IPS-20b (cell line): ENCODE data around the gene TP73.

Experiments used
- H3K27ac ChIP-seq: one replicate; pipeline ENCODE4 v1.5.1; 2013; ENCODE audit warnings: low read length
- H3K27me3 ChIP-seq: 2 replicates; pipeline ENCODE4 v1.6.1; 2013; ENCODE audit warnings: mild to moderate bottlenecking, low read length, inconsistent platforms; ENCODE audit not compliant: insufficient read depth
- H3K36me3 ChIP-seq: 2 replicates; pipeline ENCODE4 v1.6.1; 2013; ENCODE audit warnings: low read depth, mild to moderate bottlenecking, inconsistent platforms, low read length, moderate library complexity; ENCODE audit not compliant: insufficient read depth
- H3K4me1 ChIP-seq: 2 replicates; pipeline ENCODE4 v1.6.1; 2013; ENCODE audit warnings: mild to moderate bottlenecking, control low read depth, inconsistent platforms, low read length, moderate library complexity; ENCODE audit not compliant: insufficient read depth
- H3K4me3 ChIP-seq: 2 replicates; pipeline ENCODE4 v1.5.1; 2013; ENCODE audit warnings: mild to moderate bottlenecking, low read length, inconsistent platforms
- H3K9ac ChIP-seq: 2 replicates; pipeline ENCODE4 v1.6.1; 2013; ENCODE audit warnings: low read depth, mild to moderate bottlenecking, inconsistent platforms, low read length, moderate library complexity
- H3K9me3 ChIP-seq: 2 replicates; pipeline ENCODE4 v1.6.1; 2013; ENCODE audit warnings: mild to moderate bottlenecking, low read depth, low read length, inconsistent platforms; ENCODE audit not compliant: insufficient read depth

Gene TP73

DNA sequence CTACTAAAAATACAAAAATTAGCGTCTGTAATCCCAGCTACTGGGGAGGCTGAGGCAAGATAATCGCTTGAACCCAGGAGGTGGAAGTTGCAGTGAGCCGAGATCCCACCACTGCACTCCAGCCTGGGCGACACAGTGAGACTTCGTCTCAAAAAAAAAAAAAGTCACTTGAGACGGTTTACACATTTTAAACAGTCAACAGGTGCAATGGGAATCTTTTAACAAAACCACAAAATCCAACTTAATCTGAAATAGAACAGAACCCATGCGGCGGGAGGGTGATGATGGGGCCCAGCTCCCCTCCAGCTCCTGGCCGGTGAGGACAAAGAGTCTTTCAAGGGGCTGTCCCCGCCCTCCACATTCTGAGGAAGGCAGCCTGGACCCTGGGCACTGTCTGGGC, 48.3 kb downstream of the TP73 start:
- no peak overlapping the region for H3K4me3 ChIP-seq
- no peak overlapping the region for H3K9ac ChIP-seq
- no peaks in the 10 kb centered on the region for H3K36me3 ChIP-seq
- H3K27me3 ChIP-seq: peaks cover 9% of the 10 kb centered on the region
- H3K4me1 ChIP-seq: no peaks in the 10 kb centered on the region; the same call in 1 of the 2 replicates
- H3K27ac ChIP-seq: no peak overlapping the region
- H3K9me3 ChIP-seq: no peaks in the 10 kb centered on the region

- Histone ChIP-seq H3K27ac (no peak overlapping the region), H3K27me3 (peaks cover 2% of the 10 kb centered on the region), H3K9ac (no peak overlapping the region), H3K36me3 (no peaks in the 10 kb centered on the region), H3K9me3 (no peaks in the 10 kb centered on the region), H3K4me3 (no peak overlapping the region), H3K4me1 (no peaks in the 10 kb centered on the region)
Measured at GRCh38 chr1:3702528-3702927, 50.2 kb downstream of the TP73 start.

DNA sequence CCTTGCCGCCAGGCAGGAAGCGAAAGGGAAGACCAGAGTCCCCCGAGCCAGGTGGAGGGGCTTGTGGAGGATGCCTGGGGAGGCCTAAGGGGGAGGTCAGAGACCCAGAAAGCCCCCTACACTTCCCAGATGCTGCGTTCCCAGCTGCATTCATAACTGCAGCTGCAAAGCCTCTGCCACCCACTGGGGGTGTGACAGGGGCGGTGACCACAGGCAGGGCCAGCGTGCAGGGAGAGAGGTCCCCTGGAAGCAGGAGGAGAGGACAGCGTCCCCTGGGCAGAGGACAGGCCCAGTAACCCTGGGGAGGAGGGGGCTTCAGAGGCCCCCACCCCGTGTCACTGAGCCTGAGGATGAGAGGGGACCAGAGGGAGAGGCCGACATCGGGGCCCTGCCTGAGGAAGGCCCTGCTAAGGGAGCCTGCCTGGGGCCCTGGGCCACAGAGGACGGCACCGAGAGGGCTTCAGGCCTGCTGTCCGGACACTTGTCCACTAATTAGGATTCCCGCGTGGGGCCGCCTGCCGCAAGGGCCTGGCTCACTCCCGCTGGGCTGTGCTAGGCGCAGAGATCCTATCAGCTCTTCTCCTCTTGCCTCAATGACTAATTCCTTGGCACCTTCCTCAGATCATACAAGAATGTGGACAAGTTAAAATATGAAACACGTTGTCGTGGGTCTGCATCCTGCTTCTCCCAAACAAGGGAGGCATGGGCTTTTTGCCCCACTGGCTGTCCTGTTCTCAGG, 50.8 kb downstream of the TP73 start:
- no peak overlapping the region for H3K27ac ChIP-seq
- H3K4me3 ChIP-seq: no peak overlapping the region
- no peak overlapping the region for H3K9ac ChIP-seq
- H3K4me1 ChIP-seq: peaks cover 4% of the 10 kb centered on the region; the same call in 1 of the 2 replicates
- no peaks in the 10 kb centered on the region for H3K9me3 ChIP-seq
- H3K27me3 ChIP-seq: peaks cover 8% of the 10 kb centered on the region
- no peaks in the 10 kb centered on the region for H3K36me3 ChIP-seq

DNA sequence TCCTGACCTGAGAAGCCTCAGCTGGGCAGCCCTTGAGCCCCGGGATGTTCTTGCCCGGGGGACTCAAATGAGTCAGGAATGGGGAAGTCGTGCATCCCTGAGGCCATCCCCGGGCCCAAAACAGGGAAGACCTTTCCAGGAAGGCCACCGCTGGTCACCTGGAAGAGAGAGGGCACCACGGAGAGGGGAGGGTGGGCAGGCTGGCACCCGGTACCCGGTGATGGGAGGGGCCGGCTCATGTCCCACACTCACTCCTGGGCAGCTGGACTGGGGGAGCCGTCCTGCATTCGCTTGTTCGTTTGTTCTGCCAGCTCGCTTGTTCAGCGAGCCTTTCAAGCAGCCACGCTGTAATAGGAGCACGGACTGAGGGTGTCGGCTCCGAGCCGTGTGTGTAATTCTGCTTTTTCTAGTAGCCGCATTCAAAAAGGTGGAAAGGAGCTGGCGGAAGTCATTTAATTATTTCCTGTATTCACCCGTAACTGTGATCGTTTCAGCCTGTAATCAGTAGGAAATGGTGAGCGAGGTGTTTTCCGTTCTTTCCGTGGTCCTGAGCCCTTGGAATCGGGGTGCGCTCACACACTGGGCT, 51.6 kb downstream of the TP73 start:
- H3K27ac ChIP-seq: no peak overlapping the region

GRCh38 chr1:3705341-3705950, 53.1 kb downstream of the TP73 start:
- H3K36me3 ChIP-seq: no peaks in the 10 kb centered on the region
- peaks cover 24% of the 10 kb centered on the region for H3K27me3 ChIP-seq
- H3K4me3 ChIP-seq: no peak overlapping the region
- no peak overlapping the region for H3K27ac ChIP-seq
- no peak overlapping the region for H3K9ac ChIP-seq
- peaks cover 7% of the 10 kb centered on the region; the same call in 1 of the 2 replicates for H3K4me1 ChIP-seq
- H3K9me3 ChIP-seq: no peaks in the 10 kb centered on the region

More for the DNA sequence above, 51.6 kb downstream of the TP73 start:
- H3K27me3 ChIP-seq: peaks cover 15% of the 10 kb centered on the region
- no peaks in the 10 kb centered on the region for H3K9me3 ChIP-seq
- peaks cover 7% of the 10 kb centered on the region; the same call in 1 of the 2 replicates for H3K4me1 ChIP-seq
- no peak overlapping the region for H3K9ac ChIP-seq
- no peak overlapping the region for H3K4me3 ChIP-seq
- no peaks in the 10 kb centered on the region for H3K36me3 ChIP-seq

GRCh38 chr1:3706651-3707297, 54.5 kb downstream of the TP73 start:
- Histone ChIP-seq H3K4me3 (no peak overlapping the region), H3K27ac (no peak overlapping the region), H3K4me1 (peaks cover 7% of the 10 kb centered on the region; the same call in 1 of the 2 replicates), H3K36me3 (no peaks in the 10 kb centered on the region), H3K27me3 (peaks cover 27% of the 10 kb centered on the region), H3K9ac (no peak overlapping the region), H3K9me3 (no peaks in the 10 kb centered on the region)

DNA sequence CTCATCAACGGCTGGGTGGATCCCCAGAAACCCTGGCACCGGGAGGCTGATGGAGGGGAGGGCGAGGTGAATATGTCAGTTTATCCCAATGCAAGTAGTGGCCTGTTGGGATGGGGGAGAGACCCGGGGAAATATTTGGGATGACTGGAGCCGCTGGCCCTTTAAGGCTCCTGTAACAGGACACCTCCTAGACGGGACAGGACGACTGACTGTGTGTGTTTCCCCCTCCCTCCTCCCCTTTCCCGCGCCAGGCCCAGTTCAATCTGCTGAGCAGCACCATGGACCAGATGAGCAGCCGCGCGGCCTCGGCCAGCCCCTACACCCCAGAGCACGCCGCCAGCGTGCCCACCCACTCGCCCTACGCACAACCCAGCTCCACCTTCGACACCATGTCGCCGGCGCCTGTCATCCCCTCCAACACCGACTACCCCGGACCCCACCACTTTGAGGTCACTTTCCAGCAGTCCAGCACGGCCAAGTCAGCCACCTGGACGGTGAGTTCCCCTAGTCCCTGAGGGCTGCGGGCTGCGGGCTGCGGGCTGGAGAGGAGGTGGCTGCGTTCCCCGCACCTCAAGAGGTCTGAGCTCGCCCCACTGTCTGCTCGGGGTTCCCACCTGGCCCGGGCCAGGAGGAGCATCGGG, 55.1 kb downstream of the TP73 start:
- no peak overlapping the region for H3K27ac ChIP-seq
- H3K4me1 ChIP-seq: peaks cover 7% of the 10 kb centered on the region; the same call in 1 of the 2 replicates
- H3K27me3 ChIP-seq: peaks cover 30% of the 10 kb centered on the region
- H3K9ac ChIP-seq: no peak overlapping the region
- no peaks in the 10 kb centered on the region for H3K36me3 ChIP-seq
- H3K4me3 ChIP-seq: peak overlapping the region; percentile 56; the same call in 1 of the 2 replicates
- no peaks in the 10 kb centered on the region for H3K9me3 ChIP-seq

DNA sequence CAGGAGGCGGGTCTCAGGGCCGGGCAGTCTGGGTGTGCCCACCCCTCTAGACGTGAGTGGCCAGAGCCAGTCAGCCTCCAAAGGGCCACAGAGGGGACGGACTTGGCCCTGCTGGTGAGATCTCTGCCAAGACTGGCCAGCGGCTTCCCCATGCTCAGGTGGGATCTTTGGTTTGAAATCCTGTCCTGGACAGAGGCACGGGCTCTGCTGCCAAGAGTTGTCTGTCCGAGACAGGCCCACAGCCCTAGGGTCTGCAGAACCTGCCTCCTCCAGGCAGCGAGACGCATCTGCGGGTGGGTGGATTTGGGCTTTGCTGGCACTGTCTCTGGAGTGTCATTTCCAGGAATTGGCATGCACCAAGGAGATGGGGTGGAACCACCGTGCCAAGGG, 55.6 kb downstream of the TP73 start:
- no peak overlapping the region for H3K9ac ChIP-seq
- H3K4me3 ChIP-seq: peak overlapping the region; percentile 56; the same call in 1 of the 2 replicates
- peaks cover 7% of the 10 kb centered on the region; the same call in 1 of the 2 replicates for H3K4me1 ChIP-seq
- no peak overlapping the region for H3K27ac ChIP-seq
- H3K9me3 ChIP-seq: no peaks in the 10 kb centered on the region
- H3K36me3 ChIP-seq: no peaks in the 10 kb centered on the region
- peaks cover 30% of the 10 kb centered on the region for H3K27me3 ChIP-seq

DNA sequence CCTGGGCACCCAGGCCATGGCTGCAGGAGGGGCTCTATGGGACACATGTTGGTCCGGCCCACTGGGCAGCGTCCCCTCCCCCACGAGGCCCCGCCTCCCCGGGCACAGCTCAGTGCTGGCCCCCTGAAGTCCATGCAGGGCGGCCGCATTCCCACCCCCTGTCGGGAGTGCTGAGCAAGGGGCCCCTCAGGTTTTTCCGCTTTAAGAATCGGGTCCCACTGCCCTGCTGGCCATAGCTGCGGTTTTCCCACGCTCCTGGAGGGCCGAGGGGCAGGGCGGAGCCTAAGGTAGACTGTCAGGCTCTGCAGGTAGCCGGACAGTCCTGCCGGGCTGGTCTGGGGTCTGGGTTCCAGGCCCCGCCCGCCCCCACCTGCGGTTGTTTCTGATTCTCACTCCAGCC, 56.5 kb downstream of the TP73 start:
- Histone ChIP-seq H3K9ac (no peak overlapping the region), H3K4me3 (peak overlapping the region; percentile 18; the same call in 1 of the 2 replicates), H3K27me3 (peaks cover 30% of the 10 kb centered on the region), H3K9me3 (no peaks in the 10 kb centered on the region), H3K27ac (no peak overlapping the region), H3K4me1 (peaks cover 7% of the 10 kb centered on the region; the same call in 1 of the 2 replicates), H3K36me3 (no peaks in the 10 kb centered on the region)

- peaks cover 30% of the 10 kb centered on the region for H3K27me3 ChIP-seq
Measured at GRCh38 chr1:3710251-3710650, 57.9 kb downstream of the TP73 start.

GRCh38 chr1:3711381-3711779, 59.1 kb downstream of the TP73 start:
- Histone ChIP-seq H3K9ac (no peak overlapping the region), H3K36me3 (no peaks in the 10 kb centered on the region), H3K4me3 (no peak overlapping the region), H3K4me1 (peaks cover 7% of the 10 kb centered on the region; the same call in 1 of the 2 replicates), H3K9me3 (no peaks in the 10 kb centered on the region), H3K27me3 (peaks cover 30% of the 10 kb centered on the region), H3K27ac (no peak overlapping the region)

More at GRCh38 chr1:3710251-3710650, 57.9 kb downstream of the TP73 start:
- no peaks in the 10 kb centered on the region for H3K9me3 ChIP-seq
- no peaks in the 10 kb centered on the region for H3K36me3 ChIP-seq
- no peak overlapping the region for H3K27ac ChIP-seq
- peaks cover 7% of the 10 kb centered on the region; the same call in 1 of the 2 replicates for H3K4me1 ChIP-seq
- no peak overlapping the region for H3K4me3 ChIP-seq
- no peak overlapping the region for H3K9ac ChIP-seq
